IgD-negative memory B cell (primary cell): Measurements from ENCODE around the gene KCNK2. TPM values are rescaled to one million over a fixed set of nuclear protein-coding genes. Genes with fewer than 3 reads are reported as not detected.

ENCODE experiments used
- H3K27ac Mint-ChIP-seq, 3 donors: one replicate each; pipeline ENCODE4 v1.8.0; 2020 to 2022; ENCODE audit warnings: mild to moderate bottlenecking in 3 of 3, mixed read lengths in 3 of 3, moderate library complexity in 1 of 3
- H3K27me3 Mint-ChIP-seq: one replicate; pipeline ENCODE4 v1.8.0; 2021; ENCODE audit warnings: mixed read lengths
- H3K36me3 Mint-ChIP-seq: one replicate; pipeline ENCODE4 v1.8.0; 2020; ENCODE audit warnings: mild to moderate bottlenecking, mixed read lengths
- H3K4me1 Mint-ChIP-seq, 3 donors: one replicate each; pipeline ENCODE4 v1.8.0; 2020 to 2022; ENCODE audit warnings: mixed read lengths in 3 of 3, mild to moderate bottlenecking in 1 of 3
- H3K4me3 Mint-ChIP-seq, 4 donors: one replicate each; pipeline ENCODE4 v1.8.0; 2020 to 2022; ENCODE audit warnings: mild to moderate bottlenecking in 4 of 4, mixed read lengths in 4 of 4, moderate library complexity in 3 of 4
- H3K9me3 Mint-ChIP-seq, 3 donors: one replicate each; pipeline ENCODE4 v1.8.0; 2020 to 2021; ENCODE audit warnings: mixed read lengths in 3 of 3, mild to moderate bottlenecking in 1 of 3
- polyA plus RNA-seq: library from polyadenylated mRNA; unstranded; fragments of 300-500 nt; fragmentation: Illumina TruSeq; gene quantifications from one replicate; pipeline ENCODE4 v1.2.3, GENCODE V29; 2021

KCNK2 gene
- polyA plus RNA-seq, 1 donor from 2014 or later, result not detected

GRCh38 chr1:215079456-215079855 is 3.1 kb upstream of the KCNK2 start:
- H3K4me1 Mint-ChIP-seq, result peaks cover 0 to 4% (median 0%) of the 10 kb centered on the region in 3 donors
- no peak overlapping the region for H3K27ac Mint-ChIP-seq
- H3K27me3 Mint-ChIP-seq, result peaks cover 12% of the 10 kb centered on the region
- peaks cover 0 to 5% (median 2%) of the 10 kb centered on the region in 3 donors for H3K9me3 Mint-ChIP-seq
- no peaks in the 10 kb centered on the region for H3K36me3 Mint-ChIP-seq
- no peak overlapping the region for H3K4me3 Mint-ChIP-seq

- Mint-ChIP-seq H3K36me3 (no peaks in the 10 kb centered on the region), H3K4me1 (peaks cover 0 to 4% (median 0%) of the 10 kb centered on the region in 3 donors), H3K9me3 (peaks cover 0 to 5% (median 2%) of the 10 kb centered on the region in 3 donors), H3K27ac (no peak overlapping the region), H3K4me3 (no peak overlapping the region), H3K27me3 (peaks cover 12% of the 10 kb centered on the region)
These were observed 641 bp upstream of the KCNK2 start for GRCh38 chr1:215081661-215082531.

- H3K27me3 Mint-ChIP-seq, result peaks cover 12% of the 10 kb centered on the region
- H3K4me3 Mint-ChIP-seq, result peak overlapping the region in 1 of 4 donors; percentile 9
- peaks cover 0 to 4% (median 0%) of the 10 kb centered on the region in 3 donors for H3K4me1 Mint-ChIP-seq
- peaks cover 0 to 5% (median 0%) of the 10 kb centered on the region in 3 donors for H3K9me3 Mint-ChIP-seq
- H3K27ac Mint-ChIP-seq, result no peak overlapping the region
- no peaks in the 10 kb centered on the region for H3K36me3 Mint-ChIP-seq
These were observed 935 bp downstream of the KCNK2 start for GRCh38 chr1:215083383-215083961.

- Mint-ChIP-seq H3K9me3 (peaks cover 0 to 5% (median 0%) of the 10 kb centered on the region in 3 donors), H3K27me3 (peaks cover 12% of the 10 kb centered on the region), H3K4me1 (peaks cover 0 to 4% (median 0%) of the 10 kb centered on the region in 3 donors), H3K27ac (no peak overlapping the region), H3K4me3 (no peak overlapping the region), H3K36me3 (no peaks in the 10 kb centered on the region)
These were observed 2.1 kb downstream of the KCNK2 start for GRCh38 chr1:215084621-215085020.

GRCh38 chr1:215087603-215088002 is 5.1 kb downstream of the KCNK2 start:
- no peaks in the 10 kb centered on the region for H3K36me3 Mint-ChIP-seq
- no peaks in the 10 kb centered on the region for H3K4me1 Mint-ChIP-seq
- no peak overlapping the region for H3K4me3 Mint-ChIP-seq
- peaks cover 5% of the 10 kb centered on the region for H3K27me3 Mint-ChIP-seq
- no peaks in the 10 kb centered on the region for H3K9me3 Mint-ChIP-seq
- H3K27ac Mint-ChIP-seq, result no peak overlapping the region

- Mint-ChIP-seq H3K27me3 (no peaks in the 10 kb centered on the region), H3K4me3 (no peak overlapping the region), H3K27ac (no peak overlapping the region), H3K9me3 (peaks cover 0 to 2% (median 0%) of the 10 kb centered on the region in 3 donors), H3K4me1 (no peaks in the 10 kb centered on the region), H3K36me3 (no peaks in the 10 kb centered on the region)
These were observed 11.8 kb downstream of the KCNK2 start for GRCh38 chr1:215094381-215094780.

GRCh38 chr1:215095524-215095923 is 13.0 kb downstream of the KCNK2 start:
- peaks cover 0 to 2% (median 0%) of the 10 kb centered on the region in 3 donors for H3K9me3 Mint-ChIP-seq
- H3K27ac Mint-ChIP-seq, result no peak overlapping the region
- H3K4me3 Mint-ChIP-seq, result no peak overlapping the region
- H3K27me3 Mint-ChIP-seq, result no peaks in the 10 kb centered on the region
- H3K36me3 Mint-ChIP-seq, result no peaks in the 10 kb centered on the region
- H3K4me1 Mint-ChIP-seq, result no peaks in the 10 kb centered on the region

GRCh38 chr1:215101511-215101910 is 19.0 kb downstream of the KCNK2 start:
- Mint-ChIP-seq H3K27ac (no peak overlapping the region), H3K9me3 (peaks cover 0 to 4% (median 0%) of the 10 kb centered on the region in 3 donors), H3K4me3 (no peak overlapping the region), H3K4me1 (no peaks in the 10 kb centered on the region), H3K27me3 (no peaks in the 10 kb centered on the region), H3K36me3 (no peaks in the 10 kb centered on the region)

- H3K9me3 Mint-ChIP-seq, result peaks cover 0 to 11% (median 2%) of the 10 kb centered on the region in 3 donors
These were observed 21.7 kb downstream of the KCNK2 start for GRCh38 chr1:215104283-215104682.

GRCh38 chr1:215106067-215106466 is 23.5 kb downstream of the KCNK2 start:
- no peaks in the 10 kb centered on the region for H3K27me3 Mint-ChIP-seq
- H3K4me1 Mint-ChIP-seq, result no peaks in the 10 kb centered on the region
- no peak overlapping the region for H3K27ac Mint-ChIP-seq
- H3K36me3 Mint-ChIP-seq, result no peaks in the 10 kb centered on the region
- peaks cover 0 to 19% (median 3%) of the 10 kb centered on the region in 3 donors for H3K9me3 Mint-ChIP-seq
- no peak overlapping the region for H3K4me3 Mint-ChIP-seq

More at GRCh38 chr1:215104283-215104682, 21.7 kb downstream of the KCNK2 start:
- no peaks in the 10 kb centered on the region for H3K4me1 Mint-ChIP-seq
- H3K36me3 Mint-ChIP-seq, result no peaks in the 10 kb centered on the region
- H3K27me3 Mint-ChIP-seq, result no peaks in the 10 kb centered on the region
- no peak overlapping the region for H3K27ac Mint-ChIP-seq
- H3K4me3 Mint-ChIP-seq, result no peak overlapping the region

- Mint-ChIP-seq H3K4me1 (no peaks in the 10 kb centered on the region), H3K27ac (no peak overlapping the region), H3K9me3 (peaks cover 0 to 28% (median 3%) of the 10 kb centered on the region in 3 donors), H3K4me3 (no peak overlapping the region), H3K27me3 (no peaks in the 10 kb centered on the region), H3K36me3 (no peaks in the 10 kb centered on the region)
These were observed 26.6 kb downstream of the KCNK2 start for GRCh38 chr1:215109171-215109570.

GRCh38 chr1:215111916-215112315 is 29.4 kb downstream of the KCNK2 start:
- H3K4me3 Mint-ChIP-seq, result no peak overlapping the region
- H3K4me1 Mint-ChIP-seq, result no peaks in the 10 kb centered on the region
- peaks cover 1 to 27% (median 2%) of the 10 kb centered on the region in 3 donors for H3K9me3 Mint-ChIP-seq
- H3K27ac Mint-ChIP-seq, result no peak overlapping the region
- no peaks in the 10 kb centered on the region for H3K27me3 Mint-ChIP-seq
- H3K36me3 Mint-ChIP-seq, result no peaks in the 10 kb centered on the region

GRCh38 chr1:215113776-215114153 is 31.2 kb downstream of the KCNK2 start:
- no peak overlapping the region for H3K27ac Mint-ChIP-seq
- H3K27me3 Mint-ChIP-seq, result no peaks in the 10 kb centered on the region
- H3K4me3 Mint-ChIP-seq, result no peak overlapping the region
- H3K4me1 Mint-ChIP-seq, result no peaks in the 10 kb centered on the region
- H3K36me3 Mint-ChIP-seq, result no peaks in the 10 kb centered on the region
- H3K9me3 Mint-ChIP-seq, result peaks cover 1 to 19% (median 2%) of the 10 kb centered on the region in 3 donors

GRCh38 chr1:215114154-215114933 is 31.8 kb downstream of the KCNK2 start:
- Mint-ChIP-seq H3K4me1 (no peaks in the 10 kb centered on the region), H3K9me3 (peaks cover 1 to 17% (median 2%) of the 10 kb centered on the region in 3 donors), H3K27ac (no peak overlapping the region), H3K27me3 (no peaks in the 10 kb centered on the region), H3K36me3 (no peaks in the 10 kb centered on the region), H3K4me3 (no peak overlapping the region)

GRCh38 chr1:215115760-215116159 is 33.2 kb downstream of the KCNK2 start:
- Mint-ChIP-seq H3K4me1 (no peaks in the 10 kb centered on the region), H3K27me3 (no peaks in the 10 kb centered on the region), H3K9me3 (peaks cover 0 to 14% (median 2%) of the 10 kb centered on the region in 3 donors), H3K27ac (no peak overlapping the region), H3K4me3 (no peak overlapping the region), H3K36me3 (no peaks in the 10 kb centered on the region)
